Endothelial cell of umbilical vein (primary cell): ENCODE results near the gene RYR3. TPM values are rescaled to one million over a fixed set of nuclear protein-coding genes. Genes with fewer than 3 reads are reported as not detected.

Experiments
- BruUV-seq: library from RNA; stranded (reverse); fragments of 400-500 nt; replicated peaks from 2 replicates; lab custom pipeline; 2021; lab: Mats Ljungman, UMichigan
- CTCF ChIA-PET: fragments of 300-600, 350-600 bp; sonication (Branson Sonifier 250); formaldehyde crosslinking; loops from one replicate; lab custom pipeline; 2021; ENCODE audit warnings: antibody characterized with exemption, inconsistent platforms; lab: Charles Lee
- POLR2A ChIA-PET: fragments of 300-600, 350-600 bp; sonication (Branson Sonifier 250); formaldehyde crosslinking; loops from one replicate; lab custom pipeline; 2021; ENCODE audit warnings: antibody characterized with exemption, inconsistent platforms; lab: Charles Lee
- DNase-seq: peaks from one replicate; pipeline ENCODE4 v3.0.0-alpha.2; 2011; ENCODE audit warnings: low read depth, low spot score
- FAIRE-seq: peaks from 2 replicates; lab custom pipeline; 2011; peaks lifted over from hg19 to GRCh38; lab: Jason Lieb, UNC
- H2AFZ ChIP-seq: 2 replicates; pipeline ENCODE4 v1.6.0; 2012; ENCODE audit warnings: low read depth, low read length, control low read depth, inconsistent platforms
- H3K27ac ChIP-seq: 2 replicates; pipeline ENCODE4 v1.5.1; 2011; ENCODE audit warnings: low read depth, mild to moderate bottlenecking, control low read depth, low read length, moderate library complexity; ENCODE audit not compliant: insufficient read depth
- H3K27me3 ChIP-seq, 2 experiments: 2 replicates each; pipeline versions ENCODE4 v1.6.0 to v1.6.1; 2011; ENCODE audit warnings: low read length in 2 of 2, mixed read lengths in 1 of 2; ENCODE audit not compliant: control insufficient read depth in 2 of 2, insufficient read depth in 2 of 2
- H3K36me3 ChIP-seq, 2 experiments: 2 replicates in 1 of 2; 3 replicates in 1 of 2; pipeline ENCODE4 v1.5.1; 2011; ENCODE audit warnings: low read length in 2 of 2, mild to moderate bottlenecking in 1 of 2, moderate library complexity in 1 of 2; ENCODE audit not compliant: control insufficient read depth in 2 of 2, insufficient read depth in 2 of 2; ENCODE audit errors: extremely low read depth in 1 of 2
- H3K4me1 ChIP-seq: 3 replicates; pipeline ENCODE4 v1.5.1; 2011; ENCODE audit warnings: mild to moderate bottlenecking, low read length; ENCODE audit not compliant: control insufficient read depth, insufficient read depth; ENCODE audit errors: extremely low read depth
- H3K4me2 ChIP-seq: 2 replicates; pipeline ENCODE4 v1.6.1; 2011; ENCODE audit warnings: low read length, control low read depth, mixed read lengths; ENCODE audit not compliant: insufficient read depth
- H3K4me3 ChIP-seq, 3 experiments: fragments of 200-600 bp in 1 of 3; sonication (generic), shearing (Covaris generic) in 1 of 3; replicated peaks in 1 of 3; 2 replicates each; pipeline ENCODE4 v1.5.1; 2011 to 2016; ENCODE audit warnings: control low read depth in 3 of 3, low read length in 3 of 3, mild to moderate bottlenecking in 2 of 3, inconsistent platforms in 1 of 3, low read depth in 1 of 3, moderate library complexity in 1 of 3; ENCODE audit not compliant: insufficient read depth in 1 of 3
- H3K79me2 ChIP-seq: 2 replicates; pipeline ENCODE4 v1.6.0; 2012; ENCODE audit warnings: low read length, inconsistent platforms; ENCODE audit not compliant: control insufficient read depth, insufficient read depth
- H3K9ac ChIP-seq: replicated peaks from 2 replicates; pipeline ENCODE3; 2011; ENCODE audit warnings: low read length, control low read depth; ENCODE audit not compliant: insufficient read depth; ENCODE audit errors: extremely low read depth
- H3K9me1 ChIP-seq: replicated peaks from 3 replicates; pipeline ENCODE4 v1.6.0; 2011; ENCODE audit warnings: mild to moderate bottlenecking, low read length; ENCODE audit not compliant: control insufficient read depth, insufficient read depth; ENCODE audit errors: extremely low read depth
- H3K9me3 ChIP-seq: replicated peaks from 2 replicates; pipeline ENCODE4 v1.5.1; 2012; ENCODE audit warnings: low read length, inconsistent platforms; ENCODE audit not compliant: control insufficient read depth, insufficient read depth
- H4K20me1 ChIP-seq: replicated peaks from 2 replicates; pipeline ENCODE3; 2011; ENCODE audit warnings: mild to moderate bottlenecking, low read length; ENCODE audit not compliant: control insufficient read depth, insufficient read depth; ENCODE audit errors: extremely low read depth
- EZH2 ChIP-seq: IDR thresholded peaks from 2 replicates; pipeline ENCODE4 v1.6.1; 2012; ENCODE audit warnings: borderline replicate concordance, low read depth, mild to moderate bottlenecking, moderate library complexity, low read length, inconsistent platforms; ENCODE audit not compliant: severe bottlenecking
- FOS ChIP-seq: IDR thresholded peaks from 2 replicates; pipeline ENCODE4 v1.6.1; 2011; ENCODE audit warnings: mild to moderate bottlenecking, low read length, moderate library complexity, borderline replicate concordance; ENCODE audit not compliant: insufficient read depth
- GATA2 ChIP-seq: IDR thresholded peaks from 2 replicates; pipeline ENCODE4 v1.7.0; 2011; ENCODE audit warnings: low read depth, mild to moderate bottlenecking, moderate library complexity, mixed read lengths, low read length; ENCODE audit not compliant: insufficient read length, insufficient read depth
- JUN ChIP-seq: IDR thresholded peaks from 2 replicates; pipeline ENCODE4 v1.6.1; 2011; ENCODE audit warnings: borderline replicate concordance, low read depth; ENCODE audit not compliant: insufficient read length, insufficient read depth
- MAX ChIP-seq: IDR thresholded peaks from 2 replicates; pipeline ENCODE4 v1.6.1; 2011; ENCODE audit not compliant: insufficient read depth, insufficient read length
- MYC ChIP-seq: IDR thresholded peaks from one replicate; pipeline ENCODE4 v1.6.1; 2011; ENCODE audit warnings: mild to moderate bottlenecking, low read depth, low read length
- POLR2A ChIP-seq: IDR thresholded peaks from 2 replicates; pipeline ENCODE4 v1.6.1; 2012; ENCODE audit warnings: low read depth, mild to moderate bottlenecking, control low read depth, low read length
- POLR2AphosphoS5 ChIP-seq: IDR thresholded peaks from 2 replicates; pipeline ENCODE4 v1.6.1; 2012; ENCODE audit warnings: low read depth, mild to moderate bottlenecking, control low read depth, low read length, moderate library complexity; ENCODE audit not compliant: insufficient read depth
- dilution Hi-C: fragments of 300-500 bp; cut with MboI; formaldehyde crosslinking; loops from one replicate; pipeline ENCODE4 v1.15.0; 2019; ENCODE audit warnings: low sequenced_read_pairs; ENCODE audit not compliant: extremely low pct_ligation_motif_present
- intact Hi-C: fragments of 100-400 bp; cut with micrococcal nuclease; formaldehyde crosslinking; loops from one replicate; pipeline ENCODE4 v1.10.0; 2022
- polyA plus RNA-seq, 4 experiments: library from polyadenylated mRNA; depleted of rRNA in 3 of 4; stranded (reverse) in 3 of 4; unstranded in 1 of 4; fragments of >200 nt; gene quantifications; 2 replicates each; pipeline versions ENCODE4 v1.2.1 to v1.2.3, GENCODE V29; 2011 to 2012; ENCODE audit warnings: missing spikeins in 1 of 4
- total RNA-seq: library from RNA; stranded (reverse); gene quantifications from 2 replicates; pipeline ENCODE4 v1.2.3, GENCODE V29; 2021
- TF ChIP-seq, protein P1 (sequence below), 2 donors: IDR thresholded peaks; 1 replicate in 1 of 2; 2 replicates in 1 of 2; pipeline ENCODE4 v1.5.1; 2011; ENCODE audit warnings: low read length in 2 of 2, mild to moderate bottlenecking in 2 of 2, moderate library complexity in 2 of 2, control low read depth in 1 of 2, inconsistent platforms in 1 of 2, low read depth in 1 of 2; ENCODE audit not compliant: insufficient read depth in 1 of 2; ENCODE audit errors: extremely low read depth in 1 of 2

Gene RYR3
- total and polyA plus RNA-seq, 2 donors (not counting 3 experiments of a cell fraction or from before 2014, with no cell fraction given): not detected

GRCh38 chr15:33545866-33546265, 235.1 kb downstream of the RYR3 start:
- H3K9me3 ChIP-seq: no peaks in the 10 kb centered on the region
- FAIRE-seq (no peak), DNase-seq (no peak)
- dilution Hi-C loops: no loop called here
- CTCF ChIA-PET: interaction anchor here (0.9 kb wide), 1 partner anchor 55 kb away, joined by 3 read pairs; no protein-coding TSS in a partner anchor
- no peaks in the 10 kb centered on the region for H3K36me3 ChIP-seq
- no peak overlapping the region for H2AFZ ChIP-seq
- no peaks in the 10 kb centered on the region for H3K79me2 ChIP-seq
- no peak overlapping the region for H3K4me2 ChIP-seq
- H4K20me1 ChIP-seq: no peaks in the 10 kb centered on the region
- intact Hi-C loops: no loop called here
- no peaks in the 10 kb centered on the region for H3K9me1 ChIP-seq
- no peak overlapping the region for H3K4me3 ChIP-seq
- H3K27me3 ChIP-seq: no peaks in the 10 kb centered on the region
- no peaks in the 10 kb centered on the region for H3K4me1 ChIP-seq
- no TSS peak for BruUV-seq
- H3K9ac ChIP-seq: no peak overlapping the region
- TF ChIP-seq JUN (no peak), GATA2 (no peak), EZH2 (no peak), POLR2AphosphoS5 (no peak), POLR2A (no peak), MYC (no peak), MAX (no peak), FOS (no peak)
- TF ChIP-seq, protein P1, sequence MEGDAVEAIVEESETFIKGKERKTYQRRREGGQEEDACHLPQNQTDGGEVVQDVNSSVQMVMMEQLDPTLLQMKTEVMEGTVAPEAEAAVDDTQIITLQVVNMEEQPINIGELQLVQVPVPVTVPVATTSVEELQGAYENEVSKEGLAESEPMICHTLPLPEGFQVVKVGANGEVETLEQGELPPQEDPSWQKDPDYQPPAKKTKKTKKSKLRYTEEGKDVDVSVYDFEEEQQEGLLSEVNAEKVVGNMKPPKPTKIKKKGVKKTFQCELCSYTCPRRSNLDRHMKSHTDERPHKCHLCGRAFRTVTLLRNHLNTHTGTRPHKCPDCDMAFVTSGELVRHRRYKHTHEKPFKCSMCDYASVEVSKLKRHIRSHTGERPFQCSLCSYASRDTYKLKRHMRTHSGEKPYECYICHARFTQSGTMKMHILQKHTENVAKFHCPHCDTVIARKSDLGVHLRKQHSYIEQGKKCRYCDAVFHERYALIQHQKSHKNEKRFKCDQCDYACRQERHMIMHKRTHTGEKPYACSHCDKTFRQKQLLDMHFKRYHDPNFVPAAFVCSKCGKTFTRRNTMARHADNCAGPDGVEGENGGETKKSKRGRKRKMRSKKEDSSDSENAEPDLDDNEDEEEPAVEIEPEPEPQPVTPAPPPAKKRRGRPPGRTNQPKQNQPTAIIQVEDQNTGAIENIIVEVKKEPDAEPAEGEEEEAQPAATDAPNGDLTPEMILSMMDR (IDR thresholded peaks at IDR 0.05; ENCODE audit: extremely low read depth in 1 of 2, insufficient read depth in 1 of 2, low read depth in 1 of 2, low read length in 2 of 2): no peak
- no peak overlapping the region for H3K27ac ChIP-seq
- POLR2A ChIA-PET: no interaction called here
